Prostate gland (tissue), 2 donors: ENCODE measurements around the gene UBTF. TPM values are rescaled to one million over a fixed set of nuclear protein-coding genes. Genes with fewer than 3 reads are reported as not detected.
A peak's percentile ranks its signal among the peaks of the same experiment; 100 is the strongest.

Experiments
- DNase-seq: peaks from one replicate; pipeline ENCODE4 v3.0.0-alpha.2; 2019; ENCODE audit warnings: low spot score
- H3K27ac ChIP-seq, 2 donors: fragments of 200-600 bp; sonication (generic); 2 replicates each; pipeline ENCODE4 v1.5.1; 2017 to 2019
- H3K27me3 ChIP-seq: fragments of 200-600 bp; sonication (generic); replicated peaks from 2 replicates; pipeline ENCODE4 v1.5.1; 2019; ENCODE audit not compliant: insufficient read depth
- H3K36me3 ChIP-seq, 2 donors: fragments of 200-600 bp; sonication (generic); 1 replicate in 1 of 2; 2 replicates in 1 of 2; pipeline versions ENCODE4 v1.5.1 to v1.8.1; 2017 to 2019
- H3K4me1 ChIP-seq: fragments of 200-600 bp; sonication (generic); replicated peaks from 2 replicates; pipeline ENCODE4 v1.5.1; 2019
- H3K4me3 ChIP-seq, 2 donors: fragments of 200-600 bp; sonication (generic); 2 replicates each; pipeline ENCODE4 v1.5.1; 2017 to 2019
- H3K9me3 ChIP-seq: fragments of 200-600 bp; sonication (generic); 2 replicates; pipeline ENCODE4 v1.5.1; 2017
- CTCF ChIP-seq, 4 experiments: fragments of 200-600 bp in 2 of 4; fragments of 450-650 bp in 2 of 4; sonication (generic) in 2 of 4; IDR thresholded peaks; 1 replicate in 3 of 4; 2 replicates in 1 of 4; pipeline ENCODE4 v1.5.1; 2016 to 2019; ENCODE audit warnings: antibody characterized with exemption in 4 of 4, mild to moderate bottlenecking in 2 of 4, moderate library complexity in 2 of 4
- POLR2A ChIP-seq: fragments of 450-650 bp; IDR thresholded peaks from one replicate; pipeline ENCODE4 v1.6.1; 2016; ENCODE audit warnings: antibody characterized with exemption, mild to moderate bottlenecking
- POLR2AphosphoS5 ChIP-seq: sonication (generic); formaldehyde crosslinking; IDR thresholded peaks from one replicate; pipeline ENCODE4 v1.6.1; 2017; ENCODE audit warnings: antibody characterized with exemption
- WGBS: methylation state at CpG from one replicate; pipeline ENCODE4 v1.1.5; 2018; 5-methylcytosine and 5-hydroxymethylcytosine counted together
- intact Hi-C: fragments of 100-400 bp; cut with DNase I; formaldehyde crosslinking; loops from one replicate; pipeline ENCODE4 v1.14.2; 2022
- total RNA-seq, 2 donors: library from RNA; depleted of rRNA; stranded (reverse); fragments of >200 nt; gene quantifications; one replicate each; pipeline ENCODE4 v1.1.0, GENCODE V29; 2016

The UBTF gene
- total RNA-seq, 2 donors from 2014 or later, result 73.4 to 77.2 TPM

DNA sequence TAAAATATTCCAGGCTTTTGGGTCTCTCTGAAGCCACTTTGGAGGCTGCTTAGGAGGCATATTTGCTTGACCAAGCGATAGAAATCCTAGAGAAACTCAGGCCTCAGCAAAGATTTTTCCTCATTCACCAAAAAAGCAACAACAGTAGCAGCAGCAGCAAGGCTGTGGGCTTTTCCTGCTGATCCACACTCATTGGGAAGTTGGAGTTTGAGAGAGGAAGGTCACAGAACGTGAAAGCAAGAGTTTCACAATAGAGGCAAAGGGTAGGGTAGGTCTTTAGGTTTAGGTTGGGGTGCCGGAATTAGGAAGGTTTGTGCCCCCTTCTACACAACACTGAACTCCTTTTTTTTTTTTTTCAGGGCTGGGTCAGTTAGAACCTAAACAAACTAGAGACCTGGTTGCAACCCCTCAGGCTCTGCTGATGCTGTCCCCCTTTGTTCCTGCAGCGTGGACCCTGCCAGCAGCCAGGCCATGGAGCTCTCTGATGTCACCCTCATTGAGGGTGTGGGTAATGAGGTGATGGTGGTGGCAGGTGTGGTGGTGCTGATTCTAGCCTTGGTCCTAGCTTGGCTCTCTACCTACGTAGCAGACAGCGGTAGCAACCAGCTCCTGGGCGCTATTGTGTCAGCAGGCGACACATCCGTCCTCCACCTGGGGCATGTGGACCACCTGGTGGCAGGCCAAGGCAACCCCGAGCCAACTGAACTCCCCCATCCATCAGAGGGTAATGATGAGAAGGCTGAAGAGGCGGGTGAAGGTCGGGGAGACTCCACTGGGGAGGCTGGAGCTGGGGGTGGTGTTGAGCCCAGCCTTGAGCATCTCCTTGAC is 30.7 kb downstream of the UBTF start:
- H3K4me1 ChIP-seq, result peaks cover 14% of the 10 kb centered on the region
- no peak for TF ChIP-seq CTCF (IDR thresholded peaks at IDR 0.05)
- no peak for TF ChIP-seq POLR2A
- TF ChIP-seq POLR2AphosphoS5, result no peak
- intact Hi-C loops, result no loop called here
- peak overlapping the region in 1 of 2 donors; percentile 99 for H3K27ac ChIP-seq
- no peaks in the 10 kb centered on the region for H3K9me3 ChIP-seq
- H3K36me3 ChIP-seq, result peaks cover 0 to 4% of the 10 kb centered on the region in 2 donors
- H3K4me3 ChIP-seq, result no peak overlapping the region
- WGBS, result 91% methylated on average over 12 of the region's 12 CpGs
- no peak for DNase-seq
- H3K27me3 ChIP-seq, result no peaks in the 10 kb centered on the region

DNA sequence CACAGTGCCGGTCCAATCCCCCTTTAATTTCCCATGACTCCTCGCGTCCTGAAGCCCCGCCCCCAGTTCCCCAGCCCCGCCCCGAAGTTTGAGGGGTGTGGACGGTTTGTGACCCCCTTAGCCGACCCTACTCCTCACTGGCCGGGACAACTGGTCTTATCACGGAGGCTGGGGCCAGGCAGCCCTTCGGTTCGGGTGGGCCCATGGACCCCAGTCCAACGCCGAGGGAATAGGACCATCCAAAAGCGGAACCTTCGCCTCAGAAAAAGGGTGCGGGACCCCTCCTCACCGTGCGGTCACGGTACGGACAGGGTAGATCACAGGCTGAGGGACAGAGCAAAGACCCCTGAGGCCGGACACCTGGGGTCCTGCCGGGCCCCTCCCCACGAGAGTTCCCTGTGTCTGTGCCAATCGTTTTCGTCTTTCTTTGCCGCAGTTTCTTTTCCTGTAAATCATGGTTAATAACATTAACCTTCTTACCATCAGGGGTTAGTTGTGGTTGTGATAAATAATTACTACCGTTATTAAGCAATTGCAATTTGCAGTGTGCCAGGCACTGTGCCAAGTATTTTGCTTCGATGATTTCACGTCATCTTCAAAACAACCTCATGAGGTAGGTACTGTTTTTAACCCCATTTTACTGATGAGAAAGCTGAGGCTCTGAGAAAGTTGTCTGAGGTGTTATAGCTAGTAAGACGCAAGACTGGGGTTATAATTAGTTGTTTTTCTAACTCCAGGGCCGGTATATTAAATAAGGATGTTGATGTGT is 32.2 kb downstream of the UBTF start:
- DNase-seq, result no peak
- Histone ChIP-seq H3K36me3 (no peaks in the 10 kb centered on the region), H3K4me3 (peak overlapping the region; percentile 93 to 96), H3K9me3 (no peaks in the 10 kb centered on the region), H3K27ac (peak overlapping the region; percentile 99), H3K27me3 (no peaks in the 10 kb centered on the region), H3K4me1 (peaks cover 10% of the 10 kb centered on the region)
- TF ChIP-seq POLR2AphosphoS5 (no peak), POLR2A (no peak), CTCF (IDR thresholded peaks at IDR 0.05) (no peak)
- intact Hi-C loops, result no loop called here
- WGBS, result 1% methylated on average over 32 of the region's 32 CpGs

DNA sequence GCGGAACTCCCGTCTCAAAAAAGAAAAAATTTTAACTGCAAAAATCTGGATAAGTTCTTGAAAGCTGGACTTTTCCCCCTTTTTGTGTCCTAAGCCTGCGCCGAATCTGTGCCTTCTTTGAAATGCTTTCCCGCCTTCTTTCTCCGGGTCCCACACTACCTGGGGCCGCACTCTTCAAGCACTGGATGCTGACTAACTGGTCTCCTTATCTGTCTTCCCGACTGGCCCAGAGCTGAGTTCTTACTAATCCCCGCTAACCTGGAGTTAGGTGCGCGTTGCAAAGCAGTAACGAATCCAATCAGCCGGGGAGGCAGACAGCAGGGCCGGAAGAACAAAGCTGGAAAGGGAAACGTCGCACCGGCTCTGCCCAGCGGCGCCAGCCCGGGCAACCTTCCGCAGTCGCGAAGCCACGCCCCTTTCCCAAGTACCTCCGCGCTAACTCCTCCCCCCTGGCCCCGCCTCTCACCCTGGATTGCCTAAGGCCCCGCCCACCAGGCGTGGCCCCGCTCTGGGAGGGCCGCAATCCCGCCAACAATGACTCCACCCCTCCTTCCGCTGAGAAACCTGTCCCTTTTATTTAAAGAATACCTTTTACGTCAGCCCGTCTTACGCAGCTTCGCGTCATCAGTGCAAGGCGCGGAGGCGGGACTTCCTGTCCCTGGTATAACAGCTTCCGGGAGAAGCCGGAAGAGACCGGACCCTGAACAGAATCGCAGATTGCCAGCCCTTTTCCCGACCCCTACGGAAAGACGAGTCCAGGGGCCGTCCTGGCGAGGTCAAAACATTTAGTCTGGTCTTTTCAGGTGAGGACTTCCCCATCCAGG is 33.0 kb downstream of the UBTF start, which contains the start of gene TMUB2:
TSS of gene TMUB2 (plus strand) at position 666 of the 824 bp plus-strand sequence. CDS start 737 bp downstream, outside the sequence.
- Histone ChIP-seq H3K9me3 (no peaks in the 10 kb centered on the region), H3K4me1 (peaks cover 7% of the 10 kb centered on the region), H3K27me3 (no peaks in the 10 kb centered on the region), H3K27ac (peak within 1 kb of the TSS; percentile 99), H3K4me3 (peak within 1 kb of the TSS; percentile 93 to 96), H3K36me3 (no peaks in the 10 kb centered on the region)
- DNase-seq, result peak; percentile 99
- TF ChIP-seq POLR2A, result peak; percentile 91
- peak; percentile 99 for TF ChIP-seq POLR2AphosphoS5
- TF ChIP-seq CTCF (IDR thresholded peaks at IDR 0.05), result peak in 2 of 4 experiments; percentile 2 to 27
- under 1% methylated on average over 50 of the region's 50 CpGs for whole genome bisulfite sequencing
- intact Hi-C loops, result no loop called here

DNA sequence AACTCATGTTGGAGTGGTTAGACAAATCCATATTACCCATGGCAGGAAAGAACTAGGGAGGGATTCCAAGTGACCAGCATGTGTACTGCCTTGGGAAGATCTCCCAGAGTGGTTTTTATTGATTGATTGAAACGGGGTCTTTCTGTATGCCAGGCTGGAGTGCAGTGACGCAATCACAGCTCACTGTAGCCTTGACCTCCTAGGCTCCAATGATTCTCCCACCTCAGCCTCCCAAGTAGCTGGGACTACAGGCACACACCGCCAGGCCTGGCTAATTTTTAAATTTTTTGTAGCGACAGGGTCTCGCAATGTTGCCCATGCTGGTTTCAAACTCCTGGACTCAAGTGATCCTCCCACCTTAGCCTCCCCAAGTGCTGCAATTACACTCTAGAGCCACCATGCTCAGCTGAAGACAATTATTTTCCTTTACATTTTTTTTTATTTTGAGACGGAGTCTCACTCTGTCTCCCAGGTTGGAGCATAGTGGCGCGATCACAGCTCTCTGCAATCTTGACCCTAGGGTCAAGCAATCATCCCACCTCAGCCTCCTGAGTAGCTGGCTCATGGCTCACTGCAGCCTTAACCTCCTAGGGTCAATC is 35.2 kb downstream of the UBTF start:
- no peak for DNase-seq
- WGBS, result 87% methylated on average over 8 of the region's 8 CpGs
- Histone ChIP-seq H3K27ac (no peak overlapping the region), H3K9me3 (no peaks in the 10 kb centered on the region), H3K27me3 (no peaks in the 10 kb centered on the region), H3K4me3 (no peak overlapping the region), H3K4me1 (peaks cover 7% of the 10 kb centered on the region), H3K36me3 (no peaks in the 10 kb centered on the region)
- intact Hi-C loops, result no loop called here
- TF ChIP-seq CTCF (IDR thresholded peaks at IDR 0.05) (no peak), POLR2AphosphoS5 (no peak), POLR2A (no peak)
